Measurements from ENCODE around the gene CCL28. TPM values are rescaled to one million over a fixed set of nuclear protein-coding genes. Genes with fewer than 3 reads are reported as not detected.

Gene CCL28
- total and polyA plus RNA-seq, 9 of the 15 experiments (the other 6 are each of a cell fraction or from before 2014, with no cell fraction given): not detected

DNA sequence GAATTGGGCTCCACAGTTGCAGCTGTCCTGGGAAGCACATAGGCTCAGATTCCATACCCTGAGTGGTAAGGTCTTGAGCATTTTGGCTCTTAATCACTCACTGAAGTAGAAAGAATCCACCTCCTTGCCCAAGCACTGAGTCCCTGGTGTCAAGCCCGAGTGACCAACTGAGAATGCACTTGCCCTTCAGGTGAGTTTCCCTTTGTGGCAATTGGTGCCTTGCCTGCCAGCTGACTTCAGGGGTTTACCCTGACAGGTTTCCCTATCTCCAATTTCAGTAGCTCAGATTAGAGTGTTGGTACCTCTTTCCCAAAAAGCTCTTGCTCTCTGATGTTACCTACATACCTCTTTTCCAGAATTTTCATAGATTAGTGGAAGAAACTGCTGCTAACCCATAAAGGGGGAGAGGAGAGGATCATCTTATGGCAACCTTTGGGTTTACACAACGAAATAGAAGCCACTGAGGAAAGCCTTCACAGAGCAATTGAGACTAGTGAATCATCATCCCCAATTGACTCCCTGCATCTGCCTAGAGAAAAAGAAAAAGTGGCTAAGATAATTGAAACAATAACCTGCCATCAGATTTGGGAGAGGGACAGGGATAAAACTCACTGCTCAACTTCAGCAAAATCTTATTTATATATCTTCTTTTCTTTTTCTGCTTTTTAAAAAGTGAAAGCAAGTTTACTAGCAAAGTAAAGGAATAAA, 48.6 kb downstream of the CCL28 start:
- Histone ChIP-seq H3K27ac (ENCODE audit: extremely low read depth, low read depth, low read length) (no peak overlapping the region), H3K79me2 (ENCODE audit: control insufficient read depth, insufficient read depth, low read length) (no peaks in the 10 kb centered on the region), H3K4me3 (no peak overlapping the region), H2AFZ (ENCODE audit: low read depth, low read length) (no peak overlapping the region), H3K4me2 (ENCODE audit: insufficient read depth, low read length) (no peak overlapping the region), H3K36me3 (ENCODE audit: control insufficient read depth, insufficient read depth, low read length) (no peaks in the 10 kb centered on the region), H3K9me3 (replicated peaks; ENCODE audit: control insufficient read depth, insufficient read depth, low read depth, low read length) (peaks cover 8% of the 10 kb centered on the region), H3K27me3 (ENCODE audit: control insufficient read depth in 2 of 2, insufficient read depth in 2 of 2, low read length in 2 of 2) (no peaks in the 10 kb centered on the region), H3K4me1 (replicated peaks in 1 of 2; ENCODE audit: control insufficient read depth in 2 of 2, insufficient read depth in 2 of 2, low read length in 2 of 2) (peaks cover 0 to 9% of the 10 kb centered on the region in 2 experiments; a peak in 2 of 5 replicates), H3K9ac (ENCODE audit: insufficient read depth in 1 of 2, low read depth in 2 of 2, low read length in 2 of 2) (no peak overlapping the region), H3K9me1 (ENCODE audit: control insufficient read depth, insufficient read depth, low read length) (no peaks in the 10 kb centered on the region), H4K20me1 (replicated peaks; ENCODE audit: control insufficient read depth, insufficient read depth, low read length) (no peaks in the 10 kb centered on the region)
- intact Hi-C loops (cut with micrococcal nuclease) (no loop called here), in situ Hi-C loops (cut with MboI) (no loop called here)
- no peak for DNase-seq (ENCODE audit: extremely low read depth in 1 of 4, low spot score in 3 of 4)
- WGBS (ENCODE audit: insufficient coverage, low coverage, missing lambda C conversion rate): 0% methylated on average over 2 of the region's 2 CpGs
- ATAC-seq: no peak
- ChIA-PET POLR2A (no interaction called here), CTCF (ENCODE audit: low intra/inter-chr PET ratio) (no interaction called here)
- BruUV-seq (replicated peaks): no TSS peak
- FAIRE-seq: no peak
- TF ChIP-seq, protein P1, sequence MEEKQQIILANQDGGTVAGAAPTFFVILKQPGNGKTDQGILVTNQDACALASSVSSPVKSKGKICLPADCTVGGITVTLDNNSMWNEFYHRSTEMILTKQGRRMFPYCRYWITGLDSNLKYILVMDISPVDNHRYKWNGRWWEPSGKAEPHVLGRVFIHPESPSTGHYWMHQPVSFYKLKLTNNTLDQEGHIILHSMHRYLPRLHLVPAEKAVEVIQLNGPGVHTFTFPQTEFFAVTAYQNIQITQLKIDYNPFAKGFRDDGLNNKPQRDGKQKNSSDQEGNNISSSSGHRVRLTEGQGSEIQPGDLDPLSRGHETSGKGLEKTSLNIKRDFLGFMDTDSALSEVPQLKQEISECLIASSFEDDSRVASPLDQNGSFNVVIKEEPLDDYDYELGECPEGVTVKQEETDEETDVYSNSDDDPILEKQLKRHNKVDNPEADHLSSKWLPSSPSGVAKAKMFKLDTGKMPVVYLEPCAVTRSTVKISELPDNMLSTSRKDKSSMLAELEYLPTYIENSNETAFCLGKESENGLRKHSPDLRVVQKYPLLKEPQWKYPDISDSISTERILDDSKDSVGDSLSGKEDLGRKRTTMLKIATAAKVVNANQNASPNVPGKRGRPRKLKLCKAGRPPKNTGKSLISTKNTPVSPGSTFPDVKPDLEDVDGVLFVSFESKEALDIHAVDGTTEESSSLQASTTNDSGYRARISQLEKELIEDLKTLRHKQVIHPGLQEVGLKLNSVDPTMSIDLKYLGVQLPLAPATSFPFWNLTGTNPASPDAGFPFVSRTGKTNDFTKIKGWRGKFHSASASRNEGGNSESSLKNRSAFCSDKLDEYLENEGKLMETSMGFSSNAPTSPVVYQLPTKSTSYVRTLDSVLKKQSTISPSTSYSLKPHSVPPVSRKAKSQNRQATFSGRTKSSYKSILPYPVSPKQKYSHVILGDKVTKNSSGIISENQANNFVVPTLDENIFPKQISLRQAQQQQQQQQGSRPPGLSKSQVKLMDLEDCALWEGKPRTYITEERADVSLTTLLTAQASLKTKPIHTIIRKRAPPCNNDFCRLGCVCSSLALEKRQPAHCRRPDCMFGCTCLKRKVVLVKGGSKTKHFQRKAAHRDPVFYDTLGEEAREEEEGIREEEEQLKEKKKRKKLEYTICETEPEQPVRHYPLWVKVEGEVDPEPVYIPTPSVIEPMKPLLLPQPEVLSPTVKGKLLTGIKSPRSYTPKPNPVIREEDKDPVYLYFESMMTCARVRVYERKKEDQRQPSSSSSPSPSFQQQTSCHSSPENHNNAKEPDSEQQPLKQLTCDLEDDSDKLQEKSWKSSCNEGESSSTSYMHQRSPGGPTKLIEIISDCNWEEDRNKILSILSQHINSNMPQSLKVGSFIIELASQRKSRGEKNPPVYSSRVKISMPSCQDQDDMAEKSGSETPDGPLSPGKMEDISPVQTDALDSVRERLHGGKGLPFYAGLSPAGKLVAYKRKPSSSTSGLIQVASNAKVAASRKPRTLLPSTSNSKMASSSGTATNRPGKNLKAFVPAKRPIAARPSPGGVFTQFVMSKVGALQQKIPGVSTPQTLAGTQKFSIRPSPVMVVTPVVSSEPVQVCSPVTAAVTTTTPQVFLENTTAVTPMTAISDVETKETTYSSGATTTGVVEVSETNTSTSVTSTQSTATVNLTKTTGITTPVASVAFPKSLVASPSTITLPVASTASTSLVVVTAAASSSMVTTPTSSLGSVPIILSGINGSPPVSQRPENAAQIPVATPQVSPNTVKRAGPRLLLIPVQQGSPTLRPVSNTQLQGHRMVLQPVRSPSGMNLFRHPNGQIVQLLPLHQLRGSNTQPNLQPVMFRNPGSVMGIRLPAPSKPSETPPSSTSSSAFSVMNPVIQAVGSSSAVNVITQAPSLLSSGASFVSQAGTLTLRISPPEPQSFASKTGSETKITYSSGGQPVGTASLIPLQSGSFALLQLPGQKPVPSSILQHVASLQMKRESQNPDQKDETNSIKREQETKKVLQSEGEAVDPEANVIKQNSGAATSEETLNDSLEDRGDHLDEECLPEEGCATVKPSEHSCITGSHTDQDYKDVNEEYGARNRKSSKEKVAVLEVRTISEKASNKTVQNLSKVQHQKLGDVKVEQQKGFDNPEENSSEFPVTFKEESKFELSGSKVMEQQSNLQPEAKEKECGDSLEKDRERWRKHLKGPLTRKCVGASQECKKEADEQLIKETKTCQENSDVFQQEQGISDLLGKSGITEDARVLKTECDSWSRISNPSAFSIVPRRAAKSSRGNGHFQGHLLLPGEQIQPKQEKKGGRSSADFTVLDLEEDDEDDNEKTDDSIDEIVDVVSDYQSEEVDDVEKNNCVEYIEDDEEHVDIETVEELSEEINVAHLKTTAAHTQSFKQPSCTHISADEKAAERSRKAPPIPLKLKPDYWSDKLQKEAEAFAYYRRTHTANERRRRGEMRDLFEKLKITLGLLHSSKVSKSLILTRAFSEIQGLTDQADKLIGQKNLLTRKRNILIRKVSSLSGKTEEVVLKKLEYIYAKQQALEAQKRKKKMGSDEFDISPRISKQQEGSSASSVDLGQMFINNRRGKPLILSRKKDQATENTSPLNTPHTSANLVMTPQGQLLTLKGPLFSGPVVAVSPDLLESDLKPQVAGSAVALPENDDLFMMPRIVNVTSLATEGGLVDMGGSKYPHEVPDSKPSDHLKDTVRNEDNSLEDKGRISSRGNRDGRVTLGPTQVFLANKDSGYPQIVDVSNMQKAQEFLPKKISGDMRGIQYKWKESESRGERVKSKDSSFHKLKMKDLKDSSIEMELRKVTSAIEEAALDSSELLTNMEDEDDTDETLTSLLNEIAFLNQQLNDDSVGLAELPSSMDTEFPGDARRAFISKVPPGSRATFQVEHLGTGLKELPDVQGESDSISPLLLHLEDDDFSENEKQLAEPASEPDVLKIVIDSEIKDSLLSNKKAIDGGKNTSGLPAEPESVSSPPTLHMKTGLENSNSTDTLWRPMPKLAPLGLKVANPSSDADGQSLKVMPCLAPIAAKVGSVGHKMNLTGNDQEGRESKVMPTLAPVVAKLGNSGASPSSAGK (IDR thresholded peaks at IDR 0.05): no peak
- TF ChIP-seq POLR2AphosphoS5 (IDR thresholded peaks at IDR 0.05; ENCODE audit: control insufficient read depth, insufficient read depth, low read depth, low read length) (no peak), BCL6 (CRISPR knock-in tag; IDR thresholded peaks at IDR 0.05) (no peak), PHF8 (IDR thresholded peaks at IDR 0.05; ENCODE audit: borderline replicate concordance, low read length) (no peak), SIN3B (IDR thresholded peaks at IDR 0.05; ENCODE audit: low read depth) (no peak)
- TF ChIP-seq, protein P2, sequence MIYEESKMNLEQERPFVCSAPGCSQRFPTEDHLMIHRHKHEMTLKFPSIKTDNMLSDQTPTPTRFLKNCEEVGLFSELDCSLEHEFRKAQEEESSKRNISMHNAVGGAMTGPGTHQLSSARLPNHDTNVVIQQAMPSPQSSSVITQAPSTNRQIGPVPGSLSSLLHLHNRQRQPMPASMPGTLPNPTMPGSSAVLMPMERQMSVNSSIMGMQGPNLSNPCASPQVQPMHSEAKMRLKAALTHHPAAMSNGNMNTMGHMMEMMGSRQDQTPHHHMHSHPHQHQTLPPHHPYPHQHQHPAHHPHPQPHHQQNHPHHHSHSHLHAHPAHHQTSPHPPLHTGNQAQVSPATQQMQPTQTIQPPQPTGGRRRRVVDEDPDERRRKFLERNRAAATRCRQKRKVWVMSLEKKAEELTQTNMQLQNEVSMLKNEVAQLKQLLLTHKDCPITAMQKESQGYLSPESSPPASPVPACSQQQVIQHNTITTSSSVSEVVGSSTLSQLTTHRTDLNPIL (CRISPR knock-in tag; IDR thresholded peaks at IDR 0.05): no peak
- TF ChIP-seq, protein P3, sequence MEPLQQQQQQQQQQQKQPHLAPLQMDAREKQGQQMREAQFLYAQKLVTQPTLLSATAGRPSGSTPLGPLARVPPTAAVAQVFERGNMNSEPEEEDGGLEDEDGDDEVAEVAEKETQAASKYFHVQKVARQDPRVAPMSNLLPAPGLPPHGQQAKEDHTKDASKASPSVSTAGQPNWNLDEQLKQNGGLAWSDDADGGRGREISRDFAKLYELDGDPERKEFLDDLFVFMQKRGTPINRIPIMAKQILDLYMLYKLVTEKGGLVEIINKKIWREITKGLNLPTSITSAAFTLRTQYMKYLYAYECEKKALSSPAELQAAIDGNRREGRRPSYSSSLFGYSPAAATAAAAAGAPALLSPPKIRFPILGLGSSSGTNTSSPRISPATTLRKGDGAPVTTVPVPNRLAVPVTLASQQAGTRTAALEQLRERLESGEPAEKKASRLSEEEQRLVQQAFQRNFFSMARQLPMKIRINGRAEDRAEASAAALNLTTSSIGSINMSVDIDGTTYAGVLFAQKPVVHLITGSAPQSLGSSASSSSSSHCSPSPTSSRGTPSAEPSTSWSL (CRISPR knock-in tag; IDR thresholded peaks at IDR 0.05; ENCODE audit: borderline replicate concordance): no peak
